A204.1 (cell line): Measurements from ENCODE around the gene MLLT3.
"Not testable (repeated sequence)": the region's sequence is repeated elsewhere in the genome, so short reads cannot be mapped to it uniquely, and the experiment has no call there.

ENCODE experiments used
- FAIRE-seq: peaks from 2 replicates; lab custom pipeline; 2012; peaks lifted over from hg19 to GRCh38; lab: Jason Lieb, UNC

The MLLT3 gene

GRCh38 chr9:20622330-20623020, at the start of gene MLLT3:
Gene MLLT3 (minus strand): TSS chr9:20622499.
- FAIRE-seq: no peak

DNA sequence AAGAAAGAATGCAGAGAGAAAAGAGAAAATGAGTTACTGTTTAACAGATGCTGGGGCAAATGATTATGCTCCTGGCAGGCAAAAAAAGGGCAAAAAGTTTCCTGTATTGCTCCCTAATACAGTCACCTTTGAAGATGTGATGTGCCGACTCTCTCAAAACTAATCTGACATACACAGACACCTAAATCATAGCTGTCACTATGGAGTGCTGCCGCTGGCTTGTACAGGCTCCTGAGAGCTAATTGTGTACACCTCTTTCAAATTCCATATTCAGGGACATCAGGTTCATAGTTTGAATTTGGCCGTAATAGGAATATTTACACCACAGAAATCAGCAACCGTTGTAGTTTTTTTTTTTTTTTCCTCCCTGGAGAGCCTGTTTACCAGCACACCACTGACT, 49.3 kb upstream of the MLLT3 start:
- FAIRE-seq: no peak

DNA sequence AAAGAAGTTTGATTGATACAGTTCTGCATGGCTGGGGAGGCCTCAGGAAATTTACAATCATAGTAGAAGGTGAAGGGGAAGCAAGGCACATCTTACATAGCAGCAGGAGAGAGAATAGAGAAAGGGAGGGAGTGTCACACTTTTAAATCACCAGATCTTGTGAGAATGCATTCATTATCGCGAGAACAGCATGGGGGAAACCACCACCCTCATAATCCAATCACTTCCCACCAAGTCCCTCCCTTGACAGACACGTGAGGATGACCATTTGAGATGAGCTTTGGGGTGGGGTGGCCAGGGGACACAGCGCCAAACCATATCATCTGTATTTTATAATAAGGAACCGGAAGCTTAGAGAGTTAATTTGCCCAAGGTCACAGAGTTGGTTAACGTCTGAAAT, 48.1 kb upstream of the MLLT3 start:
- no peak for FAIRE-seq

DNA sequence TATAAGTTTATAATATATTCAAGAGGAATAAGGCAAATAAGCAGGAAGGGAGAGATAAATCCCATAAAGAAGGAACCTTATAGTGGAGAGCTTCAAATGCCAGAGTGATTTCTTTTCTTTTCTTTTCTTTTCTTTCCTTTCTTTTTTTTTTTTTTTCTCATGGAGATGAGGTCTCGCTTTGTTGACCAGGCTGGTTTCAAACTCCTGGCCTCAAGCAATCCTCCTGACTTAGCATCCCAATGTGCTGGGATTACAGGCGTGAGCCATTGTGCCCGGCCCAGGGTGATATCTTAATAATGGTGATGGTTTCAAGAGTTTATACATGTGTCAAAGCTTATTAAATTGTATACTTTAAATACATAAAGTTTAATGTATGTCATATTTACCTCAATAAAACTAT, 42.2 kb upstream of the MLLT3 start:
- FAIRE-seq: no peak

GRCh38 chr9:20663133-20663532, 40.8 kb upstream of the MLLT3 start:
- no peak for FAIRE-seq

- no peak for FAIRE-seq
Measured at GRCh38 chr9:20662156-20662555, 39.9 kb upstream of the MLLT3 start.

GRCh38 chr9:20659474-20659967, 37.2 kb upstream of the MLLT3 start:
- no peak for FAIRE-seq

DNA sequence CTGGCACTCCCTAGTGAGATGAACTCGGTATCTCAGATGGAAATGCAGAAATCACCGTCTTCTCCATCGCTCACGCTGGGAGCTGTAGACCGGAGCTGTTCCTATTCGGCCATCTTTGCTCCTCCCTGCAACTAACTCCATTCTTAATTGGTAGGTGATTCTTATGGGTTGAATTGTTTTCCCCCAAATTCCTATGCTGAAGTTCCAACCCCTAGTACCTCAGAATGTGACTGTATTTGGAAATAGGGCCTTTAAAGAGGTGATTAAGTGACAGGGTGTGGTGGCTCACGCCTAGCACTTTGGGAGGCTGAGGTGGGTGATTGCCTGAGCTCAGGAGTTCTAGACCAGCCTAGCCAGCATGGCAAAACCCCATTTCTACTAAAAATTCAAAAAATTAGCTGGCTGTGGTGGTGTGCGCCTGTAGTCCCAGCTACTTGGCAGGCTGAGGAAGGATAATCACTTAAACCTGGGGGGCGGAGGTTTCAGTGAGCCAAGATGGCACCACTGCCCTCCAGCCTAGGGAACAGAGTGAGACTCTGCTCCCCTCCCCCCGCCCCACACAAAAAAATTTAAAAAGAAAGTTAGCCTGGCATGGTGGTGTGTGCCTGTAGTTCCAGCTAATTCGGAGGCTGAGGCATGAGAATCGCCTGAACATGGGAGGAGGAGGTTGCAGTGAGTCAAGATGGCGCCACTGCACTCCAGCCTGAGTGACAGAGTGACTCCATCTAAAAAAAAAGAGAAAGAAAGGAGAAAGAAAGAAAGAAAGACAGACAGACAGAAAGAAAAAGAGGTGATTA, 36.6 kb upstream of the MLLT3 start:
- FAIRE-seq: no peak

DNA sequence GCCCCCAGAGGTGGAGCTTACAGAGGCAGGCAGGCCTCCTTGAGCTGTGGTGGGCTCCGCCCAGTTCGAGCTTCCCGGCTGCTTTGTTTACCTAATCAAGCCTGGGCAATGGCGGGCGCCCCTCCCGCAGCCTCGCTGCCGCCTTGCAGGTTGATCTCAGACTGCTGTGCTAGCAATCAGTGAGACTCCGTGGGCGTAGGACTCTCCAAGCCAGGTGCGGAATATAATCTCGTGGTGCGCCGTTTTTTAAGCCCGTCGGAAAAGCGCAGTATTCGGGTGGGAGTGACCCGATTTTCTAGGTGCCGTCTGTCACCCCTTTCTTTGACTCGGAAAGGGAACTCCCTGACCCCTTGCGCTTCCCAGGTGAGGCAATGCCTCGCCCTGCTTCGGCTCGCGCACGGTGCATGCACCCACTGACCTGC, 36.0 kb upstream of the MLLT3 start:
- not testable (repeated sequence) for FAIRE-seq

DNA sequence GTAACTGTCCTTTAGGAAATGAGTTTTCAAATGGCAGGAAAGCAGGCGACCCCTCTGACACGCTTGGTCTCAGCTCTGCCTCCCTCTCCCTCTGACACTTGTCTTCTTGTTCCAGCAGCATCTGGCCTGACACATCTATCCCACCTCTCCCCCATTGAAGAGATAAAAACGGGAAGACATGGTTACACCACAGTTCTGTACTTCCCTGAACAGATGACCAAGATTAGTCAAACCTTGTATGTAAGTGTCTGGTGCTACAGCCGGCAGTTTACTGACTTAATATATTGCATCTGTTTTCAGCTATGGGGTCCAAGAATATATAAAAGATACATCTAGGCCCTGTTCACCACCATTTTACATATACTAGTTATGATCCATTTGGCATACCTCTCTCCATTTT, 29.6 kb upstream of the MLLT3 start:
- no peak for FAIRE-seq

- FAIRE-seq: no peak
Measured at GRCh38 chr9:20650750-20651299, 28.5 kb upstream of the MLLT3 start.

DNA sequence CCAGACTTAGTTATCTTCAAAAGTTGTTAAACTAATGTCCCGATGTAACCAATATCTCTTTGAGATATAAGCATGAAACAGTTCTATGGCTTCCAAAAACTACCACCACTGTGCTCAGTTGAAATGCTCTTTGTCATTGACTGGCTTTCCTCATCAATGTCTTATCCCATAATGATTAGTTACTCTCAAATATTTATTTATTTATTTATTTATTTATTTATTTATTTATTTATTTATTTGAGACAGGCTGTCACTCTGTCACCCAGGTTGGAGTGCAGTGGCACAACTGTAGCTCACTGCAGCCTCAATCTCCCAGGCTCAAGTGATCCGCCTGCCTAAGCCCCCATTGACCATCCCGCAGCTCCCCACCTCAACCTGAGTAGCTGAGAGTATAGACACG, 28.0 kb upstream of the MLLT3 start:
- FAIRE-seq: no peak

- FAIRE-seq: no peak
Measured at GRCh38 chr9:20649381-20649780, 27.1 kb upstream of the MLLT3 start.

DNA sequence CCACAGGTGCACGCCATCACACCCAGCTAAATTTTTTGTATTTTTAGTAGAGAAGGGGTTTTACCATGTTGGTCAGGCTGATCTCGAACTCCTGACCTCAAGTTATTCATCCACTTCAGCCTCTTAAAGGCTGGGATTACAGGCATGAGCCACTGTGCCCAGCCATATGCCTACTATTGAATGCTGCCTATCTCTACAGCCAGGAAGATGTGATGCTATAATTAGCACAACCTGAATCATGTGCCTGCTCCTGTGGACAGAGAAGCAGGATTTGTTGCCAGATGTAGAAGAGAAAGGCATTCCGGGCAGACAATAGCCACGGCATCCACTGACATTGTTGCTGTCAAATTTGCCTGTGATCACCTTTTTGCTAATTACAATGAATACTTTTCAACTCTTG, 24.4 kb upstream of the MLLT3 start:
- FAIRE-seq: no peak

DNA sequence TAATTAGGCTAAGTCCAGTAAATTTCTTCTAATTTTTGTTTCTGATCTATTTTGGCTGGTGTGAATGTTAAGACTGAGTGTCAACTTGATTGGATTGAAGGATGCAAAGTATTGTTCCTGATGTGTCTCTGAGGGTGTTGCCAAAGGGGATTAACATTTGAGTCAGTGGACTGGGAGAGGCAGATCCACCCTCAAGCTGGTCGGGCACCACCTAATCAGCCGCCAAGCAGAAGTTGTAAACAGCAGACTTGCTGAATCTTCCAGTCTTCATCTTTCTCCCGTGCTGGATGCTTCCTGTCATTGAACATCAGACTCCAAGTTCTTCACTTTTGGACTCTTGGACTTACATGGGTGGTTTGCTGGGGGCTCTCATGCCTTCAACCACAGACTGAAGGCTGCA, 21.4 kb upstream of the MLLT3 start:
- FAIRE-seq: no peak

GRCh38 chr9:20642045-20642444, 19.7 kb upstream of the MLLT3 start:
- FAIRE-seq: no peak

DNA sequence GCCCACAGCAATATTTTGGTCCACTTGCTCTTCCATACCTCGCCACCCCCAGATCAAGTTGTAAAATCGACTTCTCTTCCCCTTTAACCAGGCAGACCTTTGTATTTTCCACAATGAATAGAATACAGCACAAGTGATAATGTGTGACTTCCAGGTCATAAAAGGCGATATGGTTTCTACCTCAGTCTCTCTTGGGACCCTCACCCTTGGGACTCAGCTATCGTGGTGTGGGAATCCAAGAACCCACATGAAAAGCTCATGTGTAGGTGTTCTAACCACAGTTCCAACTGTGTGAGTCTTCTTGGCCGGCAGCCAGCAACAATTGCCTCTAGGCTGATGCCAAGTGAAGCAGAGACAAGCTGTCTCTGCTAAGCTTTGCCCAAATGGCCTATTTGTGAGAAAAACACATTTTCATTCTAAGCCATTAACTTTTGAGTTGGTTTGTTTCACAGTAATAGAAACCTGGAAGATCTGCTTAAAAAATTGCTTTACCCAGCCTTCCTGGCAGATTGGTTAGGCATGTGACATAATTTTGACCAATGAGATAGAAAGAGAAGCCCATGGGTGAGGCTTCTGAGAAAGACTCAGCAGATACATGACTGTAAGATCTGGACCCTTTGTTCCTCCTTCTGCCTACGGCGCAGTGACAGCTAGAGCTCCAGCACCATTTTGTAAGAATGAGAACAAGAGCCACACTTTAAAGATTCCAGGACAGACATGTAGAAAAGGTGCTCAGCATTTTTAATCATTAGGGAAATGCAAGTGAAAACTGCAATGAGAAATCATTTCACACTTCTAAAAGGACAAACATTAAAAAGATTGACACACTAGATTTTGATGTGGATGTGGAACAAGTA, 18.3 kb upstream of the MLLT3 start:
- FAIRE-seq: no peak

GRCh38 chr9:20636888-20637440, 14.7 kb upstream of the MLLT3 start:
- FAIRE-seq: no peak

DNA sequence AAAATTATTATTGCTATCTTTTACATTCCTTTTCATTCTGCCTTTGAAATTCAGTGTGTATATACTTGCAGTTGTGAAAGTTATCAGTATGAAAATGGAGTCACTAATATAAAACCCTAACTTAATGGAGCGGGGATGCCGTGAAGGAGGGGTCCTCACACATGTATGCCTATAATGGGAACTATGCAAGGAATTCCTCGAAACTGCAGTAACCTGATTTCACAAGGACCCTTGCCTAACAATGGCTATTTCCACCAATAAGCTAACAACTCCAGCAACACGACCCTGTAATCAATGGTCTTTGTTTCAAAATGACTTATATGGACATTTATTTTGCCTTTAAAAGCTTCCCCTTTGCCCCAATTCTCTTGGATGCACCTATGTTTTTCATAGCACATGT, 12.6 kb upstream of the MLLT3 start:
- no peak for FAIRE-seq

DNA sequence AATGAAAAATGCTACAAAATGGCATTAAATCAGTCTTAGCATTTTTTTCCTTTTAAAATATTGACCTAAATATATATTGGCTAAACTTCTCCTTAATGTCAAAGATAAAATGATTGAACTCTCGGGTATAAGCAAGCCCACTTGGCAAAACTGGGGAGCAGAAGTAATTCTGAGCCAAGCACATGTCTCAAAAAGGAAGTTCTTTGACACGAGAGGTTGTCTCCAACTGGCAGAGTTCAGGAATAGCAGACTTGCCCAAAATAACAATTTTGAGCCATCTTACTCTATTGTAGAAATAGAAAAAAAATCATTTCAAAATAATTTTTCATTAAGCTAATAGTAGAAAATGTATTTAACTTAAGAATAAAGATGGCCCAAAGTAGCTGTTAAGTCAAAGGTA, 10.4 kb upstream of the MLLT3 start:
- FAIRE-seq: no peak

DNA sequence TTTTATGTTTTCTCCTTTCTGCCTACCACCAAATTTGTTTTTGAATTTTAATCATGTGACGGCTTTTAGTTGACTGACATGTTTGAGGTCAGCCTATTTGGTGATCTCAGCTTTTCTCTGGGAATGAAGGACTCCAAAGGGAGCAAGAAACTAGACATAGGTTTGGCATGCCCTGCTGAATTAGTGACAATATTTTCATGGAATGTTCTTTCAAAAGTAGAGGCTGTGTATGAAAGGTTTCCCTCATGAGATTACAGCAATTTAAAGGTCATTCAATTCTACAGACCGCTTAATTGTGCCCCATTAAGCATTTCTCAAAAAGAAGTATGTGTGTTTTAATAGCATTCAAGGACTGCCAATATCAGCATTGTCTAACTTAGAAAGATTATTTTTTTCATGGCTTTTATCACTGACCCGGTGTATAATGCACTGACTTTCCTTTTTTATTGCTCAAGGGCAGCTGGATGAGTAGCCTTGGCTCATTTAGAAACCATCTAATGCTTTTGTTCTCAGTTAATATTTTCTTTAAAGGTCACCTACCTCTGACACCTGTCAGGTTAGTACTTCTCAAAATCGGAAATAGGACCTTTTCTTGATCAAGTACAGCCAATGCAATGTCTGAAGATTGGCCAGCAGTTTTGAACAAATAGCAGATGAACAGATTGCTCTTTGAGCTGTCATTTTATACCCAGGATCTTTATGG, 8.1 kb upstream of the MLLT3 start:
- no peak for FAIRE-seq

GRCh38 chr9:20625003-20625349, 2.7 kb upstream of the MLLT3 start:
- FAIRE-seq: no peak
